GM19099 (cell line): Measurements from ENCODE around the gene BACE2.

Experiments
- POLR2A ChIP-seq: IDR thresholded peaks from 3 replicates; pipeline ENCODE4 v1.6.1; 2011; ENCODE audit warnings: low read depth; ENCODE audit not compliant: insufficient read length; ENCODE audit errors: extremely low read depth

Gene BACE2

GRCh38 chr21:41254090-41254700, 86.2 kb downstream of the BACE2 start:
- TF ChIP-seq POLR2A, result no peak

GRCh38 chr21:41255190-41255589, 87.2 kb downstream of the BACE2 start:
- no peak for TF ChIP-seq POLR2A

GRCh38 chr21:41256771-41257702, 89.1 kb downstream of the BACE2 start:
- TF ChIP-seq POLR2A, result no peak

- TF ChIP-seq POLR2A, result no peak
These were observed 90.7 kb downstream of the BACE2 start for GRCh38 chr21:41258617-41259016.

- TF ChIP-seq POLR2A, result no peak
These were observed 92.5 kb downstream of the BACE2 start for GRCh38 chr21:41260428-41260827.

GRCh38 chr21:41267346-41267745, 99.4 kb downstream of the BACE2 start:
- TF ChIP-seq POLR2A, result no peak

- TF ChIP-seq POLR2A, result no peak
These were observed 101.6 kb downstream of the BACE2 start for GRCh38 chr21:41269535-41269934.

GRCh38 chr21:41277196-41277595, 109.2 kb downstream of the BACE2 start:
- no peak for TF ChIP-seq POLR2A

GRCh38 chr21:41277846-41278245, 109.9 kb downstream of the BACE2 start:
- TF ChIP-seq POLR2A, result no peak

GRCh38 chr21:41280115-41280919, 112.4 kb downstream of the BACE2 start:
- TF ChIP-seq POLR2A, result no peak

- no peak for TF ChIP-seq POLR2A
These were observed 114.5 kb downstream of the BACE2 start for GRCh38 chr21:41282412-41282811.

- TF ChIP-seq POLR2A, result no peak
These were observed 115.4 kb downstream of the BACE2 start for GRCh38 chr21:41283211-41283818.

GRCh38 chr21:41289431-41289830, 121.5 kb downstream of the BACE2 start:
- TF ChIP-seq POLR2A, result no peak

GRCh38 chr21:41290106-41290799, 122.3 kb downstream of the BACE2 start:
- no peak for TF ChIP-seq POLR2A
